ENCODE data around the gene MTARC2.

DNA sequence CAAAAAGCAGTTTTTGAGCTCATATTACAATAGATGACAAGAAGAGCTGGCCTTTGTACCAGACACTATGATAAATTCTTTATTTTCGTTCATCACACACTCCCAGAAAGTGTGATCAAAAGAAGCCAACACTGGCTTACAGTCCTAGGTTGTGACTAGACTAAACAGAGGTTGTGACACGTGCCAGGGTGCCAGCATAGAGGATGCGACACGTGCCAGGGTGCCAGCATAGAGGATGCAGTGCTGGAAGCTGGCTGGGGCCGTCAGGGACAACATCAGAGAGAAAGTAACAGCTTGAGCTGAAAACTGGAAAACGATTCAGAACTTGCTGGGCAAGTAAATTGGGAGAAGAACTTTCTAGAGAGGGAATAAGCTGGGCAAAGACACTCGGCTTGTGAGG, 40.8 kb downstream of the MTARC2 start:
- TF ChIP-seq, protein P1, sequence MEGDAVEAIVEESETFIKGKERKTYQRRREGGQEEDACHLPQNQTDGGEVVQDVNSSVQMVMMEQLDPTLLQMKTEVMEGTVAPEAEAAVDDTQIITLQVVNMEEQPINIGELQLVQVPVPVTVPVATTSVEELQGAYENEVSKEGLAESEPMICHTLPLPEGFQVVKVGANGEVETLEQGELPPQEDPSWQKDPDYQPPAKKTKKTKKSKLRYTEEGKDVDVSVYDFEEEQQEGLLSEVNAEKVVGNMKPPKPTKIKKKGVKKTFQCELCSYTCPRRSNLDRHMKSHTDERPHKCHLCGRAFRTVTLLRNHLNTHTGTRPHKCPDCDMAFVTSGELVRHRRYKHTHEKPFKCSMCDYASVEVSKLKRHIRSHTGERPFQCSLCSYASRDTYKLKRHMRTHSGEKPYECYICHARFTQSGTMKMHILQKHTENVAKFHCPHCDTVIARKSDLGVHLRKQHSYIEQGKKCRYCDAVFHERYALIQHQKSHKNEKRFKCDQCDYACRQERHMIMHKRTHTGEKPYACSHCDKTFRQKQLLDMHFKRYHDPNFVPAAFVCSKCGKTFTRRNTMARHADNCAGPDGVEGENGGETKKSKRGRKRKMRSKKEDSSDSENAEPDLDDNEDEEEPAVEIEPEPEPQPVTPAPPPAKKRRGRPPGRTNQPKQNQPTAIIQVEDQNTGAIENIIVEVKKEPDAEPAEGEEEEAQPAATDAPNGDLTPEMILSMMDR (IDR thresholded peaks at IDR 0.05), result no peak
- TF ChIP-seq POLR2A (IDR thresholded peaks at IDR 0.05), result no peak

Data from right lobe of liver (tissue), 4 donors.